ENCODE measurements around the gene HTR1D.

HTR1D gene

DNA sequence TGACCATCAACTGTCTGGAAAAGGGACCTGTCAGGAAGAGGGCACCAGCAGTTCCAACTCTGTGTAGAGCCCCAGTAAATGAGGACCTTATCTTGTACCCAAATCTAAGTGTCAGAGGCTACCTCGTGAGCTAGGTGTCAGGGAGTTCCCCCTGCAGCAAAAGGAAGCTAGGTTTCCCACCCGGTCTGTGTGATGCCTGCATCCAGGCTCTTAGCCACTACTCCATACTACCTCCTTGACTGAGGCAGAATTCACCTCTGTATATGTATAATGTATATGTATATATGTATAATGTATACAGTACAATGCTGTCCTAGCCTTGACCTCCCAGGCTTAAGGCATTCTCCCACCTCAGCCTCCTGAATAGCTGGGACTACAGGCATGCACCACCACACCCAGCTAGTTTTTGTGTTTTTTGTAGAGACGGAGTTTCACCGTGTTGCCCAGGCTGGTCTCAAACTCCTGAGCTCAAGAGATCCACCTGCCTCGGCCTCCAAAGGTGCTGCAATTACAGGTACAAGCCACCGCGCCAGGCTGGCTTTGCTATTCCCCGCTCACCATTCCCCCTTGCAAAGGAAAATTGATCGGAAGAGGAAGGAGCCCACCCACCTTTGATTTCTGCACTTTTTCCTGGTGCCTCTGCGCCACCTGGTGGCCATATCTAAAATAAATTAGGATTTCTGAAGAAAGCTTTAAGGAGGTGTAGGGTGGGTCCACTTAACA is 32.9 kb downstream of the HTR1D start:
- peak; percentile 28 to 73 (median 31) for DNase-seq

DNA sequence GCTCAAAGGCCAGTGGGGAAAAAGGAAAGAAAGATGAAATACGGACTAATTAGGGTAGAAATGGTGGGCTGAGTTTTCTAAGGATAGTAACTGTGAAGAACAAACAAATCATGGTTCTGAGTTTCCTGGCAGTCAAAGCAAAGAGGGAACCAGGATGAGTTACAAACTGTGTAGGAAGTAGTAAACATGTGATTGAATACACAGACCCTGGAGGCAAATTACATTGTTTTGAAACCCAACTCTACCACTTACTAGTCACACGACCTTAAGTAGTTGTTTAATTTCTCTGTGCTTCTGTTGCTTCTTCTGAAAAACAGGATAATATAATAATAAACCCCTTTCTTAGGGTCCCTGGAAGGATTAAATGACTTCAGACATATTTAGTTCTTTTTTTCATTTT is 37.4 kb downstream of the HTR1D start:
- DNase-seq, result no peak

- peak in 1 of 3 experiments; percentile 5 for DNase-seq
Observed at GRCh38 chr1:23178950-23179349, 38.4 kb downstream of the HTR1D start.

GRCh38 chr1:23178414-23178813 is 38.9 kb downstream of the HTR1D start:
- DNase-seq, result no peak

- DNase-seq, result peak; percentile 51 to 77 (median 76)
Observed at GRCh38 chr1:23177438-23178380, 39.6 kb downstream of the HTR1D start.

DNA sequence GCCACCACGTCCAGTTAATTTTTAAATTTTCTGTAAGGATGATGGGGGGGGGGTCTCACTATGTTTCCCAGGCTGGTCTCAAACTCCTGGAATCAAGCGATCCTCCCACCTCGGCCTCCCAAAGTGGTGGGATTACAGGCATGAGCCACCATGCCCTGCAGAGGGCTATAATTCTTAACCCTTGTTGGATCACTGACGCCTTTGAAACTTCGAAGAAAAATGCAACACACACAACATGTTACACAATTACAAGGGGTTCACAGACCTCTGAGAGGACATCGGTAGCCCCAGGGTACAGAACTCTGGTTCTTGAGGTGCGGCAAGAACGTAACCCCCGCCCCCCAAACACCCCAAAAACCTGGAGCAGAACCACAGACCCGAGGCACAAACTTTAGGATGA is 40.3 kb downstream of the HTR1D start:
- DNase-seq, result no peak

DNA sequence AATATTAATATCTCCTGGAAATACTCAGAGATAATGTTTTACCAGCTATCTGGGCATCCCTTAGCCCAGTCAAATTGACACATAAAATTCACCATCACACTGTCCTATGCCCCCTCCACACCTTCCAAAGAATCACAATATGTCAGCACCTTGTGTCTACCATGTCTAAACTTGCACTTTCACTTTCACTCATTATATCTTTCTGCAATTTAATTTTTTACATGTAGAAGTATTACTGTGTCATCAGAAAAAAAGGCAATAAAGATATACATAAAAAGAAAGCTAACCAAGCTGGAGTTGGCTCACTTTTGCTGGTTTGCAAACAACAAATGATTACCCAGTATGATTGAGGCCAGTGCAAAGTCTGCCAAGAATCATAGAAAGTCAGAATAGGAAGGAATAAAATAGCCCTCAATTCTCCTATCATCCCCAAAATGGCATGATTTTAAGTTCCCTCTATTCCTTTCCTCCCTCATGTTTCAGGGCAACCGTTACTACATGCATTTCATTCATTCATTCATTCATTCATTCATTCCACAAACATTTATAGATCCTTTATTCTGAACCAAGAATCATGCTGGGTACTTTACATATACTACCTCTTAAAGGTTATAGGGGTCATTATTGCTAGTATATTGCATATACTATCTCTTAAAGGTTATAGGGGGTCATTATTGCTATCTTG is 42.7 kb downstream of the HTR1D start:
- no peak for DNase-seq

DNA sequence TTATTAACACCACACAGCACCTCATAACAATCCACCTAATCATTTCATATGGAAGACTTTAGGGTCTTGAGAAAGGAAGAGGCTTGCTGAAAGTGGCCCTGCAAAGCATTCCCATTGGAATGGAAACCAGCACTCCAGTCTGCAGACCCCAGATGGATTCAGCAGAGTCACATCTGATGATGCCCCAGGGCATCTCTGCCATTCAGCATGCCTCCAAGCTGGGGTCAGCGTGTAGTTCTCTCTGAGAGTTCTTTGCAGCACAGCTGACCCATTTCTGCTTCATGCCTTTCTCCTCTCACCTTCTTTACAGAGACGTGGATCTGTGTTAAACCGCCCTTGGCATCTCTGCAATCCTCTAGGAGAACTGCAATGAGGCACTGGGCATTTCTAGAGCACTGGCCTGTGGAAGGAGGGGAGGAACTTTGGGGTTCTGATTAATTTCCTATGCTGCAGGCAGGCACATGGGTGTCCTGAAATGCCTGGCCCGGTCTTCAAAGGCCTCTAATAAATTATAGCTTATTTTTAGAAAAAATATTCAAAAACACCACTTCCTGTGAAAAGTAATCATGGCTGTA is 46.0 kb downstream of the HTR1D start:
- no peak for DNase-seq

GRCh38 chr1:23169727-23170335 is 47.5 kb downstream of the HTR1D start:
- no peak for DNase-seq

- no peak for DNase-seq
Observed at GRCh38 chr1:23169195-23169575, 48.1 kb downstream of the HTR1D start.

GRCh38 chr1:23168445-23169194 is 48.7 kb downstream of the HTR1D start, which contains the start of gene LUZP1:
Gene LUZP1, minus strand, starts transcription at chr1:23168856.
- DNase-seq, result peak; percentile 71 to 83 (median 74)

- no peak for DNase-seq
Observed at GRCh38 chr1:23168079-23168444, 49.2 kb downstream of the HTR1D start.

- peak; percentile 8 to 58 (median 51) for DNase-seq
Observed at GRCh38 chr1:23167353-23168078, 49.8 kb downstream of the HTR1D start.

DNA sequence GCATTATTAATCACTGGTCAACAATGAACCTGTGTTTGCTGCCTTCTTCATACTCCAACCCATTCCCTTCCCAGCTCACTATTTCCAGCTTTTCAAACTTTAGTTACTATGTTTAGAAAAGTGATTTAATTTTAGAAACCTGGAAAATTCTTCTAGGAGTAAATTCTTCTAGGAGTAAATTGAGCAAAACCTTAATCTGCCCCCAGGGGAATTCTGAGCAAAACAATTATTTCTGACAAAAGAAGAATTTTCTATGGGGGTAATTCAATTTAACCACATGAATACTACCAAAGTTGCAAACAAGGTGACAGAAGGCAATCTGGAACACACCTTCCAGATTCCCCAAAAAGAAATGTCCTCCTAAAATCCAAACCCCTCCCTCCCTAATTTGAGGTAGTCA is 50.4 kb downstream of the HTR1D start:
- DNase-seq, result no peak

DNA sequence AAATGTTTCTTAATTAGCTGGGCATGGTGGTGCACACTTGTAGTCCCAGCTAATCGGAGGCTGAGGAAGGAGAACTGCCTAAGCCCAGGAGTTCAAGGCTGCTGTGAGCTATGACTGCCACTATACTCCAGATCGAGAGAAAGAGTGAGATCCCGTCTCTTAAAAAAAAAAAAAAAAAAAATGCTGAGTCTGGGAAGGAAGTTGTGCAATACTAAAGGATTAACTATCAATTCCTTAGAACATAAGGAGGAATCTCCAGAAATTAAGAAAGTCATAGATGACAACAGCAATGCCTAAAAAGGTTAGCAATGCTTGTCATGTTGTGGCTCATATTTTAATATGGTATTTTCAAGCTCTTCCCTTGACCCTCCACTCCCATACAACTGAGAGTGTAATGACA is 53.9 kb downstream of the HTR1D start:
- DNase-seq, result no peak

GRCh38 chr1:23159963-23160877 is 57.1 kb downstream of the HTR1D start:
- no peak for DNase-seq

DNA sequence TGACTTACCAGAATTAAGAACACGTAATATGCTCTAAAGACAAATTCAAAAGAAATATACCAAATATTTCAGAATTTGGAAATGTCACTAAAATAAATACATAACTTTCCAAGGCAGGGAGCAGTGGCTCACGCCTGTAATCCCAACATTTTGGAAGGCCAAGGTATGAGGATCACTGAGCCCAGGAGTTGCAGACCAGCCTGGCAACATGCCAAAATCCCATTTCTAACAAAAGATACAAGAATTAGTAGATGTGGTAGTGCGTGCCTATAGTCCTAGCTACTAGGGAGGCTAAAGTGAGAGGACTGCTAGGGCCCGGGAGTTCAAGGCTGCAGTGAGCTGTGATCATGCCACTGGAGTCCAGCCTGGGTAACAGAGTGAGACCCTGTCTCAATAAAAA is 60.4 kb downstream of the HTR1D start:
- DNase-seq, result no peak

- no peak for DNase-seq
Observed at GRCh38 chr1:23152966-23153684, 64.2 kb downstream of the HTR1D start.

- DNase-seq, result no peak
Observed at GRCh38 chr1:23150742-23151141, 66.6 kb downstream of the HTR1D start.
